ENCODE data around the gene FAM20B.
"Not testable (repeated sequence)": the region's sequence is repeated elsewhere in the genome, so short reads cannot be mapped to it uniquely, and the experiment has no call there.

DNA sequence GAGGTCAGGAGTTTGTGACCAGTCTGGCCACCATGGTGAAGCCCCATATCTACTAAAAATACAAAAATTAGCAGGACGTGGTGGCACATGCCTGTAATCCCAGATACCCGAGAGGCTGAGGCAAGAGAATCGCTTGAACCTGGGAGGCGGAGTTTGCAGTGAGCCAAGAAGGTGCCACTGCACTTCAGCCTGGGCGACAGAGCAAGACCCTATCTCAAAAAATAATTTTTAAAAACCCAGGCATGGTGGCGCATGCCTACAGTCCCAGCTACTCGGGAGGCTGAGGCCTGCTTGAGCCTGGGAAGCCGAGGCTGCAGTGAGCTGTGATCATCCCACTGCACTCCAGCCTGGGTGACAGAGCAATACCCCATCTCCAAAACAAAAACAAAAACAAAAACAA is 23.6 kb upstream of the FAM20B start:
- TF ChIP-seq, protein P1, sequence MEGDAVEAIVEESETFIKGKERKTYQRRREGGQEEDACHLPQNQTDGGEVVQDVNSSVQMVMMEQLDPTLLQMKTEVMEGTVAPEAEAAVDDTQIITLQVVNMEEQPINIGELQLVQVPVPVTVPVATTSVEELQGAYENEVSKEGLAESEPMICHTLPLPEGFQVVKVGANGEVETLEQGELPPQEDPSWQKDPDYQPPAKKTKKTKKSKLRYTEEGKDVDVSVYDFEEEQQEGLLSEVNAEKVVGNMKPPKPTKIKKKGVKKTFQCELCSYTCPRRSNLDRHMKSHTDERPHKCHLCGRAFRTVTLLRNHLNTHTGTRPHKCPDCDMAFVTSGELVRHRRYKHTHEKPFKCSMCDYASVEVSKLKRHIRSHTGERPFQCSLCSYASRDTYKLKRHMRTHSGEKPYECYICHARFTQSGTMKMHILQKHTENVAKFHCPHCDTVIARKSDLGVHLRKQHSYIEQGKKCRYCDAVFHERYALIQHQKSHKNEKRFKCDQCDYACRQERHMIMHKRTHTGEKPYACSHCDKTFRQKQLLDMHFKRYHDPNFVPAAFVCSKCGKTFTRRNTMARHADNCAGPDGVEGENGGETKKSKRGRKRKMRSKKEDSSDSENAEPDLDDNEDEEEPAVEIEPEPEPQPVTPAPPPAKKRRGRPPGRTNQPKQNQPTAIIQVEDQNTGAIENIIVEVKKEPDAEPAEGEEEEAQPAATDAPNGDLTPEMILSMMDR (conservative IDR thresholded peaks at IDR 0.05; ENCODE audit: low read depth in 2 of 2): not testable (repeated sequence)
- TF ChIP-seq, protein P2, sequence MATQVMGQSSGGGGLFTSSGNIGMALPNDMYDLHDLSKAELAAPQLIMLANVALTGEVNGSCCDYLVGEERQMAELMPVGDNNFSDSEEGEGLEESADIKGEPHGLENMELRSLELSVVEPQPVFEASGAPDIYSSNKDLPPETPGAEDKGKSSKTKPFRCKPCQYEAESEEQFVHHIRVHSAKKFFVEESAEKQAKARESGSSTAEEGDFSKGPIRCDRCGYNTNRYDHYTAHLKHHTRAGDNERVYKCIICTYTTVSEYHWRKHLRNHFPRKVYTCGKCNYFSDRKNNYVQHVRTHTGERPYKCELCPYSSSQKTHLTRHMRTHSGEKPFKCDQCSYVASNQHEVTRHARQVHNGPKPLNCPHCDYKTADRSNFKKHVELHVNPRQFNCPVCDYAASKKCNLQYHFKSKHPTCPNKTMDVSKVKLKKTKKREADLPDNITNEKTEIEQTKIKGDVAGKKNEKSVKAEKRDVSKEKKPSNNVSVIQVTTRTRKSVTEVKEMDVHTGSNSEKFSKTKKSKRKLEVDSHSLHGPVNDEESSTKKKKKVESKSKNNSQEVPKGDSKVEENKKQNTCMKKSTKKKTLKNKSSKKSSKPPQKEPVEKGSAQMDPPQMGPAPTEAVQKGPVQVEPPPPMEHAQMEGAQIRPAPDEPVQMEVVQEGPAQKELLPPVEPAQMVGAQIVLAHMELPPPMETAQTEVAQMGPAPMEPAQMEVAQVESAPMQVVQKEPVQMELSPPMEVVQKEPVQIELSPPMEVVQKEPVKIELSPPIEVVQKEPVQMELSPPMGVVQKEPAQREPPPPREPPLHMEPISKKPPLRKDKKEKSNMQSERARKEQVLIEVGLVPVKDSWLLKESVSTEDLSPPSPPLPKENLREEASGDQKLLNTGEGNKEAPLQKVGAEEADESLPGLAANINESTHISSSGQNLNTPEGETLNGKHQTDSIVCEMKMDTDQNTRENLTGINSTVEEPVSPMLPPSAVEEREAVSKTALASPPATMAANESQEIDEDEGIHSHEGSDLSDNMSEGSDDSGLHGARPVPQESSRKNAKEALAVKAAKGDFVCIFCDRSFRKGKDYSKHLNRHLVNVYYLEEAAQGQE (IDR thresholded peaks at IDR 0.05; ENCODE audit: unreplicated experiment): not testable (repeated sequence)
- TF ChIP-seq JUNB (IDR thresholded peaks at IDR 0.05; ENCODE audit: unreplicated experiment); EZH2 (IDR thresholded peaks at IDR 0.05; ENCODE audit: low read depth, unreplicated experiment); STAT1 (IDR thresholded peaks at IDR 0.05; ENCODE audit: unreplicated experiment); POLR2AphosphoS5 (IDR thresholded peaks at IDR 0.05; ENCODE audit: low read depth); EZH2phosphoT487 (IDR thresholded peaks at IDR 0.05; ENCODE audit: unreplicated experiment); NANOG (IDR thresholded peaks at IDR 0.05; ENCODE audit: borderline replicate concordance); ZNF114 (CRISPR knock-in tag; IDR thresholded peaks at IDR 0.05); ZNF331 (CRISPR knock-in tag; IDR thresholded peaks at IDR 0.05; ENCODE audit: low read depth): not testable (repeated sequence)
- TF ChIP-seq, protein P3, sequence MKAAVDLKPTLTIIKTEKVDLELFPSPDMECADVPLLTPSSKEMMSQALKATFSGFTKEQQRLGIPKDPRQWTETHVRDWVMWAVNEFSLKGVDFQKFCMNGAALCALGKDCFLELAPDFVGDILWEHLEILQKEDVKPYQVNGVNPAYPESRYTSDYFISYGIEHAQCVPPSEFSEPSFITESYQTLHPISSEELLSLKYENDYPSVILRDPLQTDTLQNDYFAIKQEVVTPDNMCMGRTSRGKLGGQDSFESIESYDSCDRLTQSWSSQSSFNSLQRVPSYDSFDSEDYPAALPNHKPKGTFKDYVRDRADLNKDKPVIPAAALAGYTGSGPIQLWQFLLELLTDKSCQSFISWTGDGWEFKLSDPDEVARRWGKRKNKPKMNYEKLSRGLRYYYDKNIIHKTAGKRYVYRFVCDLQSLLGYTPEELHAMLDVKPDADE (IDR thresholded peaks at IDR 0.05): not testable (repeated sequence)

Data from GM23338 (cell line).